Bronchial epithelial cell (primary cell): ENCODE measurements around the gene GPR37L1. TPM values are rescaled to one million over a fixed set of nuclear protein-coding genes. Genes with fewer than 3 reads are reported as not detected.
"Not testable (repeated sequence)": the region's sequence is repeated elsewhere in the genome, so short reads cannot be mapped to it uniquely, and the experiment has no call there.

Experiments
- DNase-seq: peaks from one replicate; pipeline ENCODE4 v3.0.0-alpha.2; 2010; ENCODE audit warnings: low read depth
- FAIRE-seq: peaks from 2 replicates; lab custom pipeline; 2011; peaks lifted over from hg19 to GRCh38; lab: Jason Lieb, UNC
- H3K27me3 ChIP-seq: 2 replicates; pipeline ENCODE4 v1.5.1; 2011; ENCODE audit warnings: low read length; ENCODE audit not compliant: control insufficient read depth, insufficient read depth
- H3K36me3 ChIP-seq: 2 replicates; pipeline ENCODE4 v1.5.1; 2011; ENCODE audit warnings: low read length; ENCODE audit not compliant: control insufficient read depth, insufficient read depth
- H3K4me3 ChIP-seq: 2 replicates; pipeline ENCODE4 v1.5.1; 2011; ENCODE audit warnings: mild to moderate bottlenecking, low read depth, low read length, control low read depth
- total RNA-seq: library from RNA; depleted of rRNA; stranded (reverse); fragments of >200 nt; gene quantifications from 2 replicates; pipeline ENCODE4 v1.2.1, GENCODE V29; 2014
- TF ChIP-seq, protein P1 (sequence below): IDR thresholded peaks from 2 replicates; pipeline ENCODE4 v1.5.1; 2011; ENCODE audit warnings: mild to moderate bottlenecking, moderate library complexity, low read length, control low read depth, inconsistent platforms; ENCODE audit not compliant: insufficient read depth, severe bottlenecking

GPR37L1 gene
- total RNA-seq, 1 donor from 2014 or later = not detected

DNA sequence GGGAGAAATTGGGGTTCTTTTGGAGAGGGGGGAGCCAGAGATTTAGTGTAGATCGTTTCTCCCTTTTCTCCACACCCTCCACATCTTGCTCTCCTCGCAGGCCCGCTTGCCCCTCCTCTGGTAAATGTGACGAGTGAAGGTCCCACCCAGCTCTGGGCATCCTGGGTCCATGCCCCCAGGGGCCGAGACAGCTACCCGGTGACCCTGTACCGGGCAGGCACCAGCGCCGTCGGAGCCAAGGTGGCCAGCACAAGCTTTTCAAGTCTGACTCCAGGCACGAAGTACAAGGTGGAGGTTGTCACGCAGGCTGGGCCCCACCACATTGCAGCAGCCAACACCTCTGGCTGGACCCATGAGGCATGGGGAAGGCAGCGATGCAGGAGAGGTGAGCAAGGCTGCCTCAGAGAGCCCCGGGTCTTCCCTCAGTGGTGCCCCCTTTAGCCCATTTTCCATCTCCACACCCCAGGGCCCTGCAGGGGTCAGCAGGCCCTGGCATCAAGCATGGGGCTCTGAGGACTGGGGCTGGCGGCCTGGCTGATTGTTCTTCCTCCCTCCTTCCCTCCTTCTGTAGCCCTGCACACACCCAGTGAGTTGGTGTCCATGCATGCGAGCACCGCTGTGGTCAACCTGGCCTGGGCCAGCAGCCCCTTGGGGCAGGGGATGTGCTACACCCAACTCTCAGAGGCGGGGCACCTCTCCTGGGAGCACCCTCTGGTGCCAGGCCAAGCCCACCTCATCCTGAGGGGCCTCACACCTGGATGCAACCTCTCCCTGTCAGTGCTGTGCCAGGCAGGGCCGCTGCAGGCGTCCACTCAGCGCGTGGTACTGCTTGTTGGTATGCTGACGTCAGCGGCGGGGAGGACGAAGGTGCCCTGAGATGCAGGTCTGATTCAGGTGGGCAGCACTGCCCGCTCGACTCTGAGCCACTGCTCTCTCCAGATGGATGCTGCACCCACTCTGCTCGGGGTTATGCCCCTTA lies 54.5 kb downstream of the GPR37L1 start:
- no peak for FAIRE-seq
- no peak overlapping the region for H3K4me3 ChIP-seq
- no peak for DNase-seq
- no peaks in the 10 kb centered on the region for H3K36me3 ChIP-seq
- TF ChIP-seq, protein P1, sequence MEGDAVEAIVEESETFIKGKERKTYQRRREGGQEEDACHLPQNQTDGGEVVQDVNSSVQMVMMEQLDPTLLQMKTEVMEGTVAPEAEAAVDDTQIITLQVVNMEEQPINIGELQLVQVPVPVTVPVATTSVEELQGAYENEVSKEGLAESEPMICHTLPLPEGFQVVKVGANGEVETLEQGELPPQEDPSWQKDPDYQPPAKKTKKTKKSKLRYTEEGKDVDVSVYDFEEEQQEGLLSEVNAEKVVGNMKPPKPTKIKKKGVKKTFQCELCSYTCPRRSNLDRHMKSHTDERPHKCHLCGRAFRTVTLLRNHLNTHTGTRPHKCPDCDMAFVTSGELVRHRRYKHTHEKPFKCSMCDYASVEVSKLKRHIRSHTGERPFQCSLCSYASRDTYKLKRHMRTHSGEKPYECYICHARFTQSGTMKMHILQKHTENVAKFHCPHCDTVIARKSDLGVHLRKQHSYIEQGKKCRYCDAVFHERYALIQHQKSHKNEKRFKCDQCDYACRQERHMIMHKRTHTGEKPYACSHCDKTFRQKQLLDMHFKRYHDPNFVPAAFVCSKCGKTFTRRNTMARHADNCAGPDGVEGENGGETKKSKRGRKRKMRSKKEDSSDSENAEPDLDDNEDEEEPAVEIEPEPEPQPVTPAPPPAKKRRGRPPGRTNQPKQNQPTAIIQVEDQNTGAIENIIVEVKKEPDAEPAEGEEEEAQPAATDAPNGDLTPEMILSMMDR = no peak
- no peaks in the 10 kb centered on the region for H3K27me3 ChIP-seq

DNA sequence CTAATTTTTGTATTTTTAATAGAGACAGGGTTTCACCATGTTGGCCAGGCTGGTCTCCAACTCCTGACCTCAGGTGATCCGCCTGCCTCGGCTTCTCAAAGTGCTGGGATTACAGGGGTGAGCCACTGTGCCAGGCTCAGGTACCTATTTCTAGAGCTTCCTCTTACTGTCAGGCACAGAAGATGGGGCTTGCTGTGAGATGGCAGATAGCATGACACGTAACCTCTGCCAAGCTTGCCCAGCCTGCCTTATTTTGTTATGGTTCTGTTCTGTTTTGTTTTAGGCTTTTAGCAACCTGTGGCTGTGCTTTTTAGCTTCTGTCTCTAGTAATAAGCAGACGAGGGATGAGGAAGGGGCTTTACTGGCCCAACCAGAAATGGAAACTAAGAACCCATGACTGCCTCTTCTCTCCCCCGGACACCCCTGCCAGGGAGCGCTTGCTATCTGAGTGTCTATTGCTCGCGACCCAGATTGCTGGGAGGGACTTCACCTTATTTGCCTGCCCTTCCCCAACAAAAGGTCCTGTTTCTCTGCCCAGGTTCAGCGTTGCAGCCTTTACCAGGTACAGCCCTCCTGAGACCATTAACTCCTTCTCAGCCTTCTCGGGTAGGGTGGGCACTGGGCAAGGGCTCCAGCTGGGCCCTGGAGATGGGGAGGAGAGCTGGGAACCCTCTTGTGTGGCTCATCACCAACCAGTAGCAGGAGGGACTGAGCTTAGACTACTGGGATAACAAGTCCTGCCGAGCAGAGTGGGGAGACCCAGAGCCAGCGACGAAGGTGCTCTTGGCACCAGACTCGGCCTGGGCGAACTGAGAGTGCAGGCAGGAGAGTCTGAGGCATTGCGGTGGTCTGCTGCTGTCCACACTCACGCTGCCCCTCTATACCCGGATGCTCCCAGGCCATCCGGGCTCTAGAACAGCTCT lies 57.4 kb downstream of the GPR37L1 start:
- FAIRE-seq (no peak), DNase-seq (no peak)
- Histone ChIP-seq H3K27me3 (no peaks in the 10 kb centered on the region), H3K4me3 (no peak overlapping the region), H3K36me3 (no peaks in the 10 kb centered on the region)
- TF ChIP-seq, protein P1 = no peak

DNA sequence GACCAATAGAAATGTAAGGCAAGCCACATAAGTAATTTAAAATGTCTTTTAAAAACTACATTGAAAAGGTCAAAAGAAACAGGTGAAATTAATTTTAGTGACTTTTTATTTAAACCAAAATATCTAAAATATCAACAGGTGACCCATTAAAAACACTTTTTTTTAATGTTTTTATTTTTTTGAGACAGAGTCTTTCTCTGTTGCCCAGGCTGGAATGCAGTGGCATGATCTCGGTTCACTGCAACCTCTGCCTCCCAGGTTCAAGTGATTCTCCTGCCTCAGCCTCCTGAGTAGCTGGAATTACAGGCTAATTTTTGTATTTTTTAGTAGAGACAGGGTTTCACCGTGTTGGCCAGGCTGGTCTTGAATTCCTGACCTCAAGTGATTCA lies 58.0 kb downstream of the GPR37L1 start:
- FAIRE-seq, H3K4me3 ChIP-seq, H3K36me3 ChIP-seq, DNase-seq, H3K27me3 ChIP-seq: not testable (repeated sequence)

DNA sequence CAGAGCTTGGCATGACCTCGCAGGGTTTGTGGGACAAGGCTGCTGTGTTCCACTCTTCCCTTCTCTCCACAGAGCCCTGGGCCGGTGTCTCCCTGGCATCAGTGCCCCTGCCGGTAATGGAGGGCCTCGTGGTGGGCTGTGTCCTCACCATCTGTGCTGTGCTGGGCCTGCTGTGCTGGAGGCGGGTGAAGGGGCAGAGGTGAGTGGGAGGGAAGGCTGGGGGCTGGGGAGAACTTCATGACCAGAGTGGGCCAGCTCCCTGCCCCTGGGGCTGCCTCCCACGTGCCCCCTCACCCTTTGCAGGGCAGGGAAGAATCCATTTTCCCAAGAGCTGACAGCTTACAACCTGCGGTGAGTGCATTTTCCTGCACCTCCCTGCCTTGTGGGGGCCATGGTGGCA lies 58.9 kb downstream of the GPR37L1 start:
- no peak overlapping the region for H3K4me3 ChIP-seq
- no peak for FAIRE-seq
- TF ChIP-seq, protein P1 = no peak
- H3K27me3 ChIP-seq = peaks cover 4% of the 10 kb centered on the region
- no peaks in the 10 kb centered on the region for H3K36me3 ChIP-seq
- no peak for DNase-seq

DNA sequence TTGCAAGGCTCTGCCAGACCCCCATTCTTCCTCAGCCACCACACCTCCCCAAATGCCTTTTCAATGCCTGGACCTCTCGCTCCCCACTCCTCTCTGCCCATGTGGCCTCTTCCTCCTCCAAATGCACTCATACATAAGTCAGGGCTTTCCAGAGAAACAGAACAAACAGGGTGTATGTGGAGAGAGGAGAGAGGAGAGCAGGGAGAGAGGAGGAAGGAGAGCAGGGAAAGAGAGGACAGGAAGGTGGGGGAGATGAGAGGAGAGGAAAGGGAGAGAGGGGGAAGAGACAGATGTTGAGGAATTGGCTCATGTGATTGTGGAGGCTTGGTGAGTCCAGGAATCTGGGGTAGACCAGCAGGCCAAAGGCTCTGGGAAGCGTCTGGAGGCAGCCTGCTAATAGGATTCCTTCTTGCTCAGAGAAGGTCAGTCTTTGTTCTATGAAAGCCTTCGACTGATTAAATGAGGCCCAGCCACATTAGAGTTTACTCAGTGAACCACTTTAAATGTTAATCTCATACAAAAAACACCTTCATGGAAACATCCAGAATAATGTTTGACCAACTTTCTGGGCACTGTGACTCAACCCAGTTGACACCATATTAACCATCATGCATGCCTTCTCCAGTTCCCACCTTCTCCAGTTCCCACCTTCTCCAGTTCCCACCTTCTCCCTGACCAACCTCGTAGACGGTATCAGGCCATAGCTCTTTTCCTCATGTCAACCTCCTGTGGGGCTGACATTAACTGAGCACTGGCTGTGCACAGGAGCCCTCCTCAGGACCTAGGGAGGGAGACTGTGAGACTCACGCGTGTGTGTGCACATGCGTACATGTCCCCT lies 59.5 kb downstream of the GPR37L1 start:
- Histone ChIP-seq H3K36me3 (no peaks in the 10 kb centered on the region), H3K27me3 (peaks cover 4% of the 10 kb centered on the region), H3K4me3 (no peak overlapping the region)
- TF ChIP-seq, protein P1 = no peak
- FAIRE-seq (no peak), DNase-seq (no peak)

Other genes starting within 250 kb of the GPR37L1 start
- 3.2 and 3.9 TPM in 2 replicates for gene SHISA4, start 234.0 kb upstream of the GPR37L1 start, total RNA-seq
- gene LMOD1, start 176.4 kb upstream of the GPR37L1 start, total RNA-seq = 0.26 TPM in 1 of 2 replicates, not detected in the other
- 53.4 and 74.9 TPM in 2 replicates for gene TIMM17A, start 167.4 kb upstream of the GPR37L1 start, total RNA-seq
- 27.3 and 39.8 TPM in 2 replicates for gene RNPEP, start 140.3 kb upstream of the GPR37L1 start, total RNA-seq
- 66.1 and 105 TPM in 2 replicates for gene ELF3, start 112.3 kb upstream of the GPR37L1 start, total RNA-seq
- 30.3 and 33.3 TPM in 2 replicates for gene ARL8A, start 21.8 kb downstream of the GPR37L1 start, total RNA-seq
- under 0.01 TPM in 1 of 2 replicates, not detected in the other for gene PTPN7, start 37.7 kb downstream of the GPR37L1 start, total RNA-seq
- under 0.01 TPM in 1 of 2 replicates, not detected in the other for gene LGR6, start 70.9 kb downstream of the GPR37L1 start, total RNA-seq
- gene UBE2T, start 219.0 kb downstream of the GPR37L1 start, total RNA-seq = 1.9 and 4.7 TPM in 2 replicates
- gene PPP1R12B, start 225.8 kb downstream of the GPR37L1 start, total RNA-seq = 8.7 and 16.4 TPM in 2 replicates